Effector CD8-positive, alpha-beta T cell (primary cell): ENCODE measurements around the gene ANKK1.

Source experiments
- DNase-seq: peaks from one replicate; lab custom pipeline; 2025; lab: John Stamatoyannopoulos, UW
- total RNA-seq, 4 experiments: gene quantifications; one replicate each; lab custom pipeline; 2026; lab: John Stamatoyannopoulos, UW

Gene ANKK1
- 0.97 to 6.0 (median 2.8) reads per million in 4 experiments for total RNA-seq

- DNase-seq, result no peak
Measured at GRCh38 chr11:113387605-113388211, at the start of gene ANKK1. TSS of gene ANKK1 (plus strand) at chr11:113387779. CDS start at chr11:113387885, 106 bp downstream.

DNA sequence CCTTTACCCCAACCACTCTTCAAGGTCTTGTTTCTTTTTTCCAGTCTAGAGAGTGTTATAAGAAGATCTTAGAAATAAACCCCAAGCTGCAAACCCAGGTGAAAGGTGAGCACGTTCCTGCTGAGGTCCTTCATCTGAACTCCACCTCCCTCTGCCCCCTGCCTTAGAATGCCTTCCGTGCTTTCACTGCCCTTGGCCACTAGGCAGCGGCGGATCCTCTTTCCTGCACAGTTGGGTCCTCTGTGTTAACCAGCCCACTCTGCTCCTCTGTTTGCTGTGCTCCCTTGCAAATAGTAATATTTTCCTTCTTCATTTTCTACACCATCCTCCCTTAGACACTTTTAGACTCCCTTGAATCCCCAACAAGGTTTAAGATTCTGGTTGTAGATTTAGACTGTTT lies 48.8 kb upstream of the ANKK1 start:
- no peak for DNase-seq

GRCh38 chr11:113339929-113340589 lies 47.5 kb upstream of the ANKK1 start:
- DNase-seq, result no peak

DNA sequence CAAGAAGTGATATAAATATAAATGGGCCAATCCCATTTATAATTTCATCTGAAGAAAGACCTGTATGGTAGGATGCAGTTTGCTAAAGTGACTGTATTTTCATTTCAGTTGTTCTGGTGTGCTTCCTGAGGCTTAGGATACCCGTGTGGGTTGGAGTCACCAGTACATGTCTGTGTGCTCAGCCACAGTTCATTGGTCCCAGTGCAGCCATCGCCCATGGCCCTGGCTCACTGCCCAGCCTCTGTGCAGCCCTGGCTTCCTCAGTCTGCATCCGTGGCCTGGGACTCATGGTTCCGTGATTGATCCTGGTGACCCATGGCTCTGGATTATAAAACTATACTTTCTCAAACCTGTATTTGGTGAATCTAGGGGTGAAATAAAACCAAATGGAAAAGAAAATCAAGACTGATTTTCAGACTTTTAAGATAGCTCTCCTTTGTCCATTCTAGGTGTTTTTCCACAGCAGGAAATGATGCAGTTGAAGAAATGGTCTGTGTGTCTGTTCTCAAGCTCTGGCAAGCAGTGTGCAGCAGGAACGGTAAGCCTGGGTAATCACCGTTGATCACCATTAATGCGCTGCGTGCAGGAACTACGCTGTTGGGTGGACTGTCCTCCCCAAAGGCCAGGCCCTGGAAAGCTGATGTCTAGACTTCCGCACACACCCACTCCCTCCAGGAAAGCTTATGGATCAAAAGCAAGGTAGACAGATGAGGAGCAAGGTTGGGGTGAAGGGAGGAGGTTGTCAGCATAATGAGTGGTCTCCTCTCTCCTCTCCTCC lies 46.0 kb upstream of the ANKK1 start:
- DNase-seq, result no peak

DNA sequence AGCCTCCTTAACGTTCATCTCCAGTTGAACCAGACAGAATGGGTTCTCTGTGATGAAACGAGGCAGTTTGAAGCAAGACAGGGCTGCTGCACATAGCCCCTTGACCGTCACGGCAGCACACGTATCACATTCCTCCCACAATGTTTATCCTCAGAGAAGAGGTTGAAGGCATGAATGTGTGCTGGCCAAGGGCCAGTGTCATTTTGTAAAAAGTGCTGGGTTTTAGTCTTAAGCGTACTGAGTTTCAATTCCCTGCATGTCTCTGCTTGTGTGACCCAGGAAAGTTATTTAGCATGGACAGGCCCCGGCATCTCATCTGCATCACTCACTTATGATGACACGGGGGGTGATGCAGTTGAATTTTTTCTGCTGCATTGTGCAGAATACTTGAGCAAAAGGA lies 41.6 kb upstream of the ANKK1 start:
- no peak for DNase-seq

DNA sequence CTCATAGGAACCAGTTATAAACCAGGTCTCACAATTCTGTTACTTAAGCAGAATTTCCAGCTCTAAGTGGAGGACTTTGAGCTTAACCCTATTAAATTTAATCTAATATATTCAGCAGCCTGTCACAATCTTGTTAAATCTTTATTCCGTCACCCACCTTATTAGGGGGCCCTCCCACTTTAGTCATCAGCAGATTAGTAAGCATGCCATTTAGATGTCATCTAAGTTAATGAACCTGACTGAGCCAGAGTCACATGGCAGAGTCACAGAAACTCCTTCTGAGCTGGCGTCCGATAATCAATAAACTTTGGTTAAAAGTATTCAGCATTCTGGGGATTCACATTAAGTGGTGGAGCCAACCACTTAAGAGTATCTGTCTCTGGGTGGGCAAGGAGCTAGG lies 38.1 kb upstream of the ANKK1 start:
- no peak for DNase-seq

- no peak for DNase-seq
Measured at GRCh38 chr11:113350336-113351067, 37.1 kb upstream of the ANKK1 start.

GRCh38 chr11:113351068-113351450 lies 36.5 kb upstream of the ANKK1 start:
- no peak for DNase-seq

GRCh38 chr11:113351480-113351879 lies 36.1 kb upstream of the ANKK1 start:
- no peak for DNase-seq

GRCh38 chr11:113356203-113356602 lies 31.4 kb upstream of the ANKK1 start:
- no peak for DNase-seq

- DNase-seq, result no peak
Measured at GRCh38 chr11:113363406-113363805, 24.2 kb upstream of the ANKK1 start.

DNA sequence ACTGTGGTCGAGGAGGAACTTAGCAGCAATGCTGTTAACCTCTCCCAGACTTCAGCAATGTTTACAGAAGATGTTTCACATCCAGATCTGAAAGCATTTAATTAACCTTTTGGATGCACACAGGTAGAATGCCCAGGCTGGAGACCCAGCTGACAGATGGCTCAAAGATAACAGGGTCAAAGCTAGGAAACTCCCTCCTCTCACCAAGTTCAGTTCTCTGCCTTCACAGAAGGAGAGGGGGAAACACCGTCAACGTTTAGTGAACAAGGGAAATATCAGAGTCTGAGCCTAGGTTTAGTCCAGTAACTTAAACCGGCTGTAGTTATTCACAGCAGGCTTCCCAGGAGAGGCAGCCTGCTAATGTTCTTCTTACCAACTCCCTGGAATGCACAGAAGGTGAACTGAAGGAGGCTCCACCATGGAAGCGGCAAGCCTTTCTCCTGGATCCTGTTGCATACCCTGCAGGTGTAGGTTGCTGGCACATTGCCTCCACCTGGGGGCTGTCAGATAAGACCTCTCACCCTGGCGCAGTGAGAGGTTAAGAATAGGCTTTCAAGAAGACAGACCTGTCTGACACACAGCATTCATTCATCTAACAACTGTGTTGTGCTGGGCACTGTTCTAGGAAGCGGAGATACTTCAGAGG lies 23.5 kb upstream of the ANKK1 start:
- DNase-seq, result no peak

- DNase-seq, result no peak
Measured at GRCh38 chr11:113365895-113366294, 21.7 kb upstream of the ANKK1 start.

- no peak for DNase-seq
Measured at GRCh38 chr11:113369411-113369810, 18.2 kb upstream of the ANKK1 start.

- DNase-seq, result no peak
Measured at GRCh38 chr11:113370634-113371033, 16.9 kb upstream of the ANKK1 start.

DNA sequence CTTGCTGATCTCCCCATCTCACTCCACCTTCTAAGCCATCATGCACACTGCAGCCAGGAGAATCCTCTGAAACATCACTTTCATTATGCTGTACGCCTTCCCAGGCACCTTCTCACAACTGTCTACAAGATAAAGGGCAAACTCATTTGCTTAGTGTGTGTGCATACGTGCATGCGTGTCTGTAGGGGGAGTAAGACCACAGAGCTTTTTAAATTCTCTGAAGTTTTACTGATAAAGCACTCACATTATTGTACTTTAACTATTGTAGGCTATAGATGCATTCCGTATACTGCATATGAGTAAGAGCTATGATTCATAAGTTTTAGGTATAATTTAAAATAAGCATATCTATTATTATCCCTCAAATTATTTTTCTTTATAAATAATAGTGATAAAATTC lies 15.3 kb upstream of the ANKK1 start:
- no peak for DNase-seq

DNA sequence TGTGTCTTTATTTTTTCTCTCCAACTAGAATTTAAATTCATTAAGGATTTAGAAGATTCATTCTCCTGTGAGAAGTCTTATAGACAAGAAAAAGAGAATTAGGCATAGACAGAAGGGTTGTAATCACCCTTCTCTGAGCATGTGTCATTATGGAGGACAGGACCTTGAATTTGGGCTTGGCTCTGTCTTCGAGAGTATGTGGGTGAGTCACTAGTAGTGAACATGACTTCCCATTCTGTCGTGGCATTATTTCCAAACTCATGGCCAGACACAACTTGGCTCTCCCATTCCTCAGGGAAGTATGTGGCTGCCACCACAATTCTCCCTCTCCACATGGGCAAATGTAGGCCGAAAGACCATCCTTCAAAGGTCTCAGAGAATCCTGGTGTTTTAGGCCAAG lies 14.3 kb upstream of the ANKK1 start:
- DNase-seq, result no peak

GRCh38 chr11:113373981-113374560 lies 13.5 kb upstream of the ANKK1 start:
- DNase-seq, result no peak

- no peak for DNase-seq
Measured at GRCh38 chr11:113375402-113375801, 12.2 kb upstream of the ANKK1 start.

GRCh38 chr11:113376156-113376555 lies 11.4 kb upstream of the ANKK1 start:
- DNase-seq, result no peak

- no peak for DNase-seq
Measured at GRCh38 chr11:113377681-113378412, 9.7 kb upstream of the ANKK1 start.
